Peyer's patch (tissue), 4 donors: Measurements from ENCODE around the gene TEAD1. TPM values are rescaled to one million over a fixed set of nuclear protein-coding genes. Genes with fewer than 3 reads are reported as not detected.

ENCODE experiments used
- DNase-seq, 3 donors: peaks; one replicate each; pipeline ENCODE4 v3.0.0-alpha.2; 2017 to 2019
- H3K27ac ChIP-seq, 4 donors: fragments of 200-600 bp; sonication (generic); one replicate each; pipeline ENCODE4 v1.5.1; 2016 to 2019
- H3K27me3 ChIP-seq, 2 donors: fragments of 200-600 bp; sonication (generic); one replicate each; pipeline ENCODE4 v1.5.1; 2019
- H3K36me3 ChIP-seq, 3 donors: fragments of 200-600 bp; sonication (generic); one replicate each; pipeline ENCODE4 v1.5.1; 2016 to 2019
- H3K4me1 ChIP-seq, 4 donors: fragments of 200-600 bp; sonication (generic); one replicate each; pipeline ENCODE4 v1.5.1; 2016 to 2019
- H3K4me3 ChIP-seq, 4 donors: fragments of 200-600 bp; sonication (generic); 1 replicate in 3 of 4; 2 replicates in 1 of 4; pipeline ENCODE4 v1.5.1; 2016 to 2019; ENCODE audit warnings: mild to moderate bottlenecking in 1 of 4
- H3K9me3 ChIP-seq, 4 donors: fragments of 200-600 bp; sonication (generic); one replicate each; pipeline ENCODE4 v1.5.1; 2016 to 2019; ENCODE audit warnings: mild to moderate bottlenecking in 1 of 4
- POLR2A ChIP-seq, 2 donors: fragments of 450-650 bp; IDR thresholded peaks; one replicate each; pipeline ENCODE4 v1.5.1; 2017; ENCODE audit warnings: antibody characterized with exemption in 2 of 2, mild to moderate bottlenecking in 2 of 2, moderate library complexity in 2 of 2
- total RNA-seq, 4 donors: library from RNA; depleted of rRNA; stranded (reverse); fragments of >200 nt; gene quantifications; one replicate each; pipeline ENCODE4 v1.1.0, GENCODE V29; 2016
- TF ChIP-seq, protein P1 (sequence below), 6 experiments: fragments of 450-650 bp in 4 of 6; fragments of 200-600 bp in 2 of 6; sonication (generic) in 1 of 6; IDR thresholded peaks; one replicate each; pipeline ENCODE4 v1.5.1; 2017 to 2019; ENCODE audit warnings: antibody characterized with exemption in 6 of 6, mild to moderate bottlenecking in 3 of 6, moderate library complexity in 1 of 6

Gene TEAD1
- total RNA-seq, 4 donors from 2014 or later = 34.5 to 125 (median 65.1) TPM

DNA sequence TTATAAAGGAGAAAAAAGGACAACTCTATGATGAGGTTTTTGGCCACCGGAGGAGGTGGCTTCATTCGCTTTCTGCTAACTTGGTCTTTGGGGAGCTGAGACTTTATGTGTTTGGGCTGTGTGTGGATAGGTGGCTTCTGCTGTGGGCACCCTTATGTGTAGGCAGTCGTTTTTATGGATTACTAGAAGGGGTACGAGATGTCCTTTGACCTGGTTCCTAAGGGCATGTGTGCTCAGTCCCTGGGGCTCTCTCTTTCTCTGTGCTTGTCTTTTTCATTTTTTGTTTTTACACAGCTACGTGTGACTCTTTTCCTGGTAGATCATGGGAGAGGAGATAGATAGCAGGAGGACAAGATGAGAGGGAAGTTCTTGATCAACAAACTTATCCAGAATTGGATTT, 93.4 kb downstream of the TEAD1 start:
- H3K27ac ChIP-seq = no peak overlapping the region
- no peaks in the 10 kb centered on the region for H3K36me3 ChIP-seq
- no peaks in the 10 kb centered on the region for H3K9me3 ChIP-seq
- TF ChIP-seq, protein P1, sequence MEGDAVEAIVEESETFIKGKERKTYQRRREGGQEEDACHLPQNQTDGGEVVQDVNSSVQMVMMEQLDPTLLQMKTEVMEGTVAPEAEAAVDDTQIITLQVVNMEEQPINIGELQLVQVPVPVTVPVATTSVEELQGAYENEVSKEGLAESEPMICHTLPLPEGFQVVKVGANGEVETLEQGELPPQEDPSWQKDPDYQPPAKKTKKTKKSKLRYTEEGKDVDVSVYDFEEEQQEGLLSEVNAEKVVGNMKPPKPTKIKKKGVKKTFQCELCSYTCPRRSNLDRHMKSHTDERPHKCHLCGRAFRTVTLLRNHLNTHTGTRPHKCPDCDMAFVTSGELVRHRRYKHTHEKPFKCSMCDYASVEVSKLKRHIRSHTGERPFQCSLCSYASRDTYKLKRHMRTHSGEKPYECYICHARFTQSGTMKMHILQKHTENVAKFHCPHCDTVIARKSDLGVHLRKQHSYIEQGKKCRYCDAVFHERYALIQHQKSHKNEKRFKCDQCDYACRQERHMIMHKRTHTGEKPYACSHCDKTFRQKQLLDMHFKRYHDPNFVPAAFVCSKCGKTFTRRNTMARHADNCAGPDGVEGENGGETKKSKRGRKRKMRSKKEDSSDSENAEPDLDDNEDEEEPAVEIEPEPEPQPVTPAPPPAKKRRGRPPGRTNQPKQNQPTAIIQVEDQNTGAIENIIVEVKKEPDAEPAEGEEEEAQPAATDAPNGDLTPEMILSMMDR (IDR thresholded peaks at IDR 0.05) = no peak
- no peak for TF ChIP-seq POLR2A (IDR thresholded peaks at IDR 0.05)
- no peaks in the 10 kb centered on the region for H3K27me3 ChIP-seq
- no peak overlapping the region for H3K4me3 ChIP-seq
- H3K4me1 ChIP-seq = no peaks in the 10 kb centered on the region
- DNase-seq = no peak

GRCh38 chr11:12768726-12769673, 94.8 kb downstream of the TEAD1 start:
- H3K4me3 ChIP-seq = no peak overlapping the region
- no peaks in the 10 kb centered on the region for H3K27me3 ChIP-seq
- TF ChIP-seq, protein P1 (IDR thresholded peaks at IDR 0.05) = no peak
- H3K4me1 ChIP-seq = no peaks in the 10 kb centered on the region
- H3K27ac ChIP-seq = no peak overlapping the region
- DNase-seq = no peak
- no peaks in the 10 kb centered on the region for H3K9me3 ChIP-seq
- no peaks in the 10 kb centered on the region for H3K36me3 ChIP-seq

DNA sequence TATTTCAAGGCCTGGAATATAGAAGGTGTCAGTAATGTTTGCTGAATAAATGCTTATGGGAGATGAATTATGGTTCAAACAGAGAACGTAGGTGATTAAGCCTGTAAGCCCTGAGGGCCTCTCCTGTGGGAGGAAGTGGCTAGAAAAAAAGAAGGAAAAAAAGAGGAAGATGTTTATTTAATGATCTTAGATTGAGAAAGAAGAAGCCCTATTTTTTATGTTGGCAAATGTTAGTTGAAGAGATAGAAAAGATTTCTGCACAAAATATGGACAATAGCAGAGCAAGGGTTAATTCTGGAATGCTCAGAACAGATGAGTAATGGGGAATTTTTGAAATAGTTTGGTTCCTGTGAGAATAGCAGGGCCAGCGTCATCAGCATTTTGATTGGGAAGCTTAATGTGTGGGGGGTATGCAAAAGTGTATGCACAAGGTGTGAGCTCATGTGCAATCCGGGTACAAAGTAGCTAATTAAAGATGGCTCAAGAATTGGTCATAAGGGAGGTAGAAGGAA, 95.7 kb downstream of the TEAD1 start:
- Histone ChIP-seq H3K9me3 (no peaks in the 10 kb centered on the region), H3K4me1 (no peaks in the 10 kb centered on the region), H3K36me3 (no peaks in the 10 kb centered on the region), H3K27ac (no peak overlapping the region), H3K27me3 (no peaks in the 10 kb centered on the region), H3K4me3 (no peak overlapping the region)
- no peak for DNase-seq
- TF ChIP-seq, protein P1 (IDR thresholded peaks at IDR 0.05) = no peak
- TF ChIP-seq POLR2A (IDR thresholded peaks at IDR 0.05) = no peak

DNA sequence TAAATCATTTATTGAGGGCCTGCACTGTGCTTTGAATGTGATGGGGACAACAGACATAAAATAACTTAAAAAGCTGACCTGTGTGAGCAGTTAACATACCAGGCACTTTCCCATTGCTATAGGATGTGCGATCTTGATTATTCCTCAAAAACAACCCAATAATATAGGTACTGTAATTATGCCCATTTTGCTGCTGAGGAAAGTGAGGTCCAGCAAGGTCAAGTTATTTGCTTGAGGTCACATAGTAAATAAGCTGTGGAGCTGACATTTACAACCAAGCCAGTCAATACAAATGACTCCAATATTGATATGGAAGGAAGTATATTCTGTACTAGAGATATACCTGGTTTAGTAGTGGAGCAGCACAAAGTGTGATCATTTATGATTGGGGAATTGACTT, 96.2 kb downstream of the TEAD1 start:
- Histone ChIP-seq H3K27me3 (no peaks in the 10 kb centered on the region), H3K9me3 (no peaks in the 10 kb centered on the region), H3K27ac (no peak overlapping the region), H3K4me3 (no peak overlapping the region), H3K4me1 (no peaks in the 10 kb centered on the region), H3K36me3 (no peaks in the 10 kb centered on the region)
- TF ChIP-seq POLR2A (IDR thresholded peaks at IDR 0.05) = no peak
- TF ChIP-seq, protein P1 (IDR thresholded peaks at IDR 0.05) = no peak
- DNase-seq = no peak

- TF ChIP-seq, protein P1 (IDR thresholded peaks at IDR 0.05) = no peak
- TF ChIP-seq POLR2A (IDR thresholded peaks at IDR 0.05) = no peak
- H3K4me1 ChIP-seq = no peaks in the 10 kb centered on the region
- no peak overlapping the region for H3K27ac ChIP-seq
- H3K27me3 ChIP-seq = no peaks in the 10 kb centered on the region
- no peak for DNase-seq
- no peaks in the 10 kb centered on the region for H3K36me3 ChIP-seq
- no peaks in the 10 kb centered on the region for H3K9me3 ChIP-seq
- H3K4me3 ChIP-seq = no peak overlapping the region
Measured at GRCh38 chr11:12770966-12771597, 96.9 kb downstream of the TEAD1 start.
